RWPE1 (cell line): ENCODE results near the gene LAPTM5.

ENCODE experiments used
- CTCF ChIA-PET: fragments of 350-600 bp; sonication (Branson Sonifier 250); formaldehyde crosslinking; extraction: SDS; loops from one replicate; lab custom pipeline; 2021; lab: Yijun Ruan, JAX
- POLR2A ChIA-PET: fragments of 400-600 bp; formaldehyde crosslinking; extraction: SDS; loops from one replicate; lab custom pipeline; 2020; ENCODE audit warnings: antibody characterized with exemption; ENCODE audit not compliant: low non-redundant PET; lab: Yijun Ruan, JAX
- DNase-seq: peaks from one replicate; pipeline ENCODE4 v3.0.0; 2012; ENCODE audit warnings: low spot score
- H3K27ac ChIP-seq: fragments of 450-650 bp; 2 replicates; pipeline ENCODE4 v1.5.1; 2017
- CTCF ChIP-seq: fragments of 450-650 bp; conservative IDR thresholded peaks from 2 replicates; pipeline ENCODE4 v1.5.1; 2017; ENCODE audit warnings: low read depth, mild to moderate bottlenecking

LAPTM5 gene

GRCh38 chr1:30712583-30712982 is 45.0 kb downstream of the LAPTM5 start:
- no peak for TF ChIP-seq CTCF
- CTCF ChIA-PET = no interaction called here
- no peak overlapping the region for H3K27ac ChIP-seq
- POLR2A ChIA-PET = no interaction called here
- DNase-seq = no peak

GRCh38 chr1:30710407-30710806 is 47.2 kb downstream of the LAPTM5 start:
- TF ChIP-seq CTCF = no peak
- ChIA-PET POLR2A (no interaction called here), CTCF (no interaction called here)
- DNase-seq = no peak
- H3K27ac ChIP-seq = no peak overlapping the region

- H3K27ac ChIP-seq = no peak overlapping the region
- TF ChIP-seq CTCF = no peak
- CTCF ChIA-PET = interaction anchor here (0.7 to 1.7 kb wide), 7 partner anchors 136 to 1472 kb away, joined by 3 to 8 read pairs (median 4); no protein-coding TSS in a partner anchor
- no peak for DNase-seq
- POLR2A ChIA-PET = no interaction called here
Observed at GRCh38 chr1:30708361-30708728, 49.2 kb downstream of the LAPTM5 start.

- DNase-seq = peak; percentile 79
- ChIA-PET POLR2A (no interaction called here), CTCF (interaction anchor here (0.6 to 1.7 kb wide), 12 partner anchors 9 to 1477 kb away, joined by 3 to 8 read pairs (median 4); partner anchors contain the start of gene MECR)
- TF ChIP-seq CTCF = peak; percentile 78
- H3K27ac ChIP-seq = no peak overlapping the region
Observed at GRCh38 chr1:30707412-30708360, 49.9 kb downstream of the LAPTM5 start.

- no peak for TF ChIP-seq CTCF
- CTCF ChIA-PET = interaction anchor here (0.6 to 0.8 kb wide), 2 partner anchors 326 to 329 kb away, joined by 3 to 4 read pairs; no protein-coding TSS in a partner anchor
- H3K27ac ChIP-seq = no peak overlapping the region
- POLR2A ChIA-PET = no interaction called here
- DNase-seq = no peak
Observed at GRCh38 chr1:30706528-30706927, 51.0 kb downstream of the LAPTM5 start.

GRCh38 chr1:30705698-30706097 is 51.9 kb downstream of the LAPTM5 start:
- ChIA-PET CTCF (no interaction called here), POLR2A (no interaction called here)
- DNase-seq = no peak
- TF ChIP-seq CTCF = no peak
- H3K27ac ChIP-seq = no peak overlapping the region
